GM23338 (cell line): ENCODE data around the gene LCTL. TPM values are rescaled to one million over a fixed set of nuclear protein-coding genes. Genes with fewer than 3 reads are reported as not detected.

ENCODE experiments used
- ATAC-seq: fragments of 200-7000 bp; cut with Tn5 transposase; 3 replicates; pipeline ENCODE4 v1.9.1; 2020
- DNase-seq: peaks from one replicate; pipeline ENCODE4 v3.0.0-alpha.2; 2015; ENCODE audit warnings: low spot score
- H2AFZ ChIP-seq: fragments of 200-600 bp; sonication (generic); 2 replicates; pipeline ENCODE4 v1.8.0; 2016; ENCODE audit warnings: antibody characterized with exemption, mild to moderate bottlenecking, moderate library complexity
- H3F3A ChIP-seq: fragments of 200-600 bp; sonication (generic); replicated peaks from 2 replicates; pipeline ENCODE4 v1.8.0; 2017; ENCODE audit warnings: antibody characterized with exemption, mixed run types, low read depth
- H3K27ac ChIP-seq: fragments of 200-600 bp; sonication (generic); 2 replicates; pipeline ENCODE4 v1.6.1; 2016; ENCODE audit warnings: low read depth
- H3K27me3 ChIP-seq: fragments of 200-600 bp; sonication (generic); 2 replicates; pipeline ENCODE4 v1.8.0; 2016; ENCODE audit warnings: mild to moderate bottlenecking, mixed run types, moderate library complexity; ENCODE audit not compliant: insufficient read depth
- H3K36me3 ChIP-seq: fragments of 200-600 bp; sonication (generic); 2 replicates; pipeline ENCODE4 v1.8.0; 2016; ENCODE audit warnings: mild to moderate bottlenecking; ENCODE audit not compliant: insufficient read depth
- H3K4me1 ChIP-seq: fragments of 200-600 bp; sonication (generic); 2 replicates; pipeline ENCODE4 v1.8.0; 2016; ENCODE audit warnings: mild to moderate bottlenecking, moderate library complexity; ENCODE audit not compliant: insufficient read depth
- H3K4me2 ChIP-seq: fragments of 200-600 bp; sonication (generic); 2 replicates; pipeline ENCODE4 v1.7.1; 2017; ENCODE audit warnings: mixed run types
- H3K4me3 ChIP-seq: fragments of 200-600 bp; sonication (generic); 2 replicates; pipeline ENCODE4 v1.6.1; 2016; ENCODE audit warnings: mixed run types
- H3K79me2 ChIP-seq: fragments of 200-600 bp; sonication (generic); replicated peaks from 2 replicates; pipeline ENCODE4 v1.8.0; 2017; ENCODE audit warnings: mild to moderate bottlenecking; ENCODE audit not compliant: insufficient read depth
- H3K9me2 ChIP-seq: fragments of 200-600 bp; sonication (generic); 2 replicates; pipeline ENCODE4 v1.8.0; 2017; ENCODE audit not compliant: insufficient read depth
- H4K20me1 ChIP-seq: fragments of 200-600 bp; sonication (generic); replicated peaks from 2 replicates; pipeline ENCODE4 v1.8.0; 2017; ENCODE audit warnings: mild to moderate bottlenecking; ENCODE audit not compliant: insufficient read depth
- H3K27ac Mint-ChIP-seq: 2 replicates; pipeline ENCODE4 v1.8.0; 2020; ENCODE audit warnings: inconsistent platforms, mild to moderate bottlenecking, moderate library complexity, mixed read lengths
- H3K27me3 Mint-ChIP-seq: 3 replicates; pipeline ENCODE4 v1.8.0; 2022; ENCODE audit warnings: low read depth, mild to moderate bottlenecking, moderate library complexity, mixed read lengths, inconsistent platforms; ENCODE audit not compliant: insufficient read depth, poor library complexity
- H3K36me3 Mint-ChIP-seq: 3 replicates; pipeline ENCODE4 v1.8.0; 2021; ENCODE audit warnings: low read depth, mild to moderate bottlenecking, inconsistent platforms, moderate library complexity, mixed read lengths
- H3K4me1 Mint-ChIP-seq: 3 replicates; pipeline ENCODE4 v1.8.0; 2020; ENCODE audit warnings: mild to moderate bottlenecking, inconsistent platforms, mixed read lengths
- H3K4me3 Mint-ChIP-seq: 3 replicates; pipeline ENCODE4 v1.8.0; 2021; ENCODE audit warnings: moderate library complexity, mild to moderate bottlenecking, inconsistent platforms, mixed read lengths
- H3K9me3 Mint-ChIP-seq: 3 replicates; pipeline ENCODE4 v1.8.0; 2020; ENCODE audit warnings: moderate library complexity, mild to moderate bottlenecking, inconsistent platforms, mixed read lengths
- EZH2 ChIP-seq: fragments of 200-600 bp; sonication (generic); IDR thresholded peaks from one replicate; pipeline ENCODE4 v1.8.0; 2017; ENCODE audit warnings: antibody characterized with exemption, mild to moderate bottlenecking, low read depth; ENCODE audit not compliant: unreplicated experiment
- JUNB ChIP-seq: IDR thresholded peaks from one replicate; pipeline ENCODE4 v1.6.1; 2016; ENCODE audit warnings: antibody characterized with exemption; ENCODE audit not compliant: unreplicated experiment
- NANOG ChIP-seq: IDR thresholded peaks from 2 replicates; pipeline ENCODE4 v1.6.1; 2016; ENCODE audit warnings: antibody characterized with exemption, borderline replicate concordance
- POLR2AphosphoS5 ChIP-seq: IDR thresholded peaks from 2 replicates; pipeline ENCODE4 v1.6.1; 2016; ENCODE audit warnings: antibody characterized with exemption, low read depth
- STAT1 ChIP-seq: IDR thresholded peaks from one replicate; pipeline ENCODE4 v1.6.1; 2016; ENCODE audit warnings: antibody characterized with exemption; ENCODE audit not compliant: unreplicated experiment
- ZNF114 ChIP-seq: fragments of 250-450 bp; sonication (Bioruptor Pico); IDR thresholded peaks from 2 replicates; pipeline ENCODE4 v1.5.0; 2020; ENCODE audit warnings: mild to moderate bottlenecking, moderate library complexity
- ZNF331 ChIP-seq: fragments of 250-450 bp; sonication (Bioruptor Pico); IDR thresholded peaks from 2 replicates; pipeline ENCODE4 v1.5.0; 2020; ENCODE audit warnings: low read depth, mild to moderate bottlenecking, moderate library complexity
- polyA plus RNA-seq: library from polyadenylated mRNA; unstranded; fragments of >200 nt; fragmentation: Nextera tagmentation; extraction: Ambion mirVana; gene quantifications from 2 replicates; pipeline ENCODE4 v1.2.1, GENCODE V29; 2016
- total RNA-seq: library from RNA; depleted of rRNA; stranded (reverse); fragments of >200 nt; shearing (Covaris generic); gene quantifications from 2 replicates; pipeline ENCODE4 v1.2.3, GENCODE V29; 2014
- TF ChIP-seq, protein P1 (sequence below): fragments of 250-450 bp; sonication (Bioruptor Pico); IDR thresholded peaks from 2 replicates; pipeline ENCODE4 v1.5.0; 2020; ENCODE audit warnings: mild to moderate bottlenecking, moderate library complexity

Gene LCTL
- total and polyA plus RNA-seq, 2 experiments from 2014 or later: 2.3 to 5.6 TPM

DNA sequence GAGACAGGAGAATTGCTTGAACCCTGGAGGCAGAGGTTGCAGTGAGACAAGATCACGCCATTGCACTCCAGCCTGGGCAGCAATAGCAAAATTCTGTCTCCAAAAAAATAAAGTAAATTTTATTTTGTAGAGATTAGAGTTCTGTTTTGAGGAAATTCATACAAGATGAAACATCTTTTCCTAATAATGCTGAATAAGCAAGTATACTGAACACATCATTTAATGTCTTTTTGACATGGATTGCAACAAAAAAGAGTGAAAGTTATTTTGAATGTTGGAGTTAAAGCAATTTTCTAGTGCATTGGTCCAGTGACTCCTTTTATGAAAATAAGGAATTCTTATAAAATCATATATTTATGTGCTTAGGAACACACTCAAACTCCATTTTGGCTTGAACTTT is 20.5 kb downstream of the LCTL start (continued):
- TF ChIP-seq, protein P1, sequence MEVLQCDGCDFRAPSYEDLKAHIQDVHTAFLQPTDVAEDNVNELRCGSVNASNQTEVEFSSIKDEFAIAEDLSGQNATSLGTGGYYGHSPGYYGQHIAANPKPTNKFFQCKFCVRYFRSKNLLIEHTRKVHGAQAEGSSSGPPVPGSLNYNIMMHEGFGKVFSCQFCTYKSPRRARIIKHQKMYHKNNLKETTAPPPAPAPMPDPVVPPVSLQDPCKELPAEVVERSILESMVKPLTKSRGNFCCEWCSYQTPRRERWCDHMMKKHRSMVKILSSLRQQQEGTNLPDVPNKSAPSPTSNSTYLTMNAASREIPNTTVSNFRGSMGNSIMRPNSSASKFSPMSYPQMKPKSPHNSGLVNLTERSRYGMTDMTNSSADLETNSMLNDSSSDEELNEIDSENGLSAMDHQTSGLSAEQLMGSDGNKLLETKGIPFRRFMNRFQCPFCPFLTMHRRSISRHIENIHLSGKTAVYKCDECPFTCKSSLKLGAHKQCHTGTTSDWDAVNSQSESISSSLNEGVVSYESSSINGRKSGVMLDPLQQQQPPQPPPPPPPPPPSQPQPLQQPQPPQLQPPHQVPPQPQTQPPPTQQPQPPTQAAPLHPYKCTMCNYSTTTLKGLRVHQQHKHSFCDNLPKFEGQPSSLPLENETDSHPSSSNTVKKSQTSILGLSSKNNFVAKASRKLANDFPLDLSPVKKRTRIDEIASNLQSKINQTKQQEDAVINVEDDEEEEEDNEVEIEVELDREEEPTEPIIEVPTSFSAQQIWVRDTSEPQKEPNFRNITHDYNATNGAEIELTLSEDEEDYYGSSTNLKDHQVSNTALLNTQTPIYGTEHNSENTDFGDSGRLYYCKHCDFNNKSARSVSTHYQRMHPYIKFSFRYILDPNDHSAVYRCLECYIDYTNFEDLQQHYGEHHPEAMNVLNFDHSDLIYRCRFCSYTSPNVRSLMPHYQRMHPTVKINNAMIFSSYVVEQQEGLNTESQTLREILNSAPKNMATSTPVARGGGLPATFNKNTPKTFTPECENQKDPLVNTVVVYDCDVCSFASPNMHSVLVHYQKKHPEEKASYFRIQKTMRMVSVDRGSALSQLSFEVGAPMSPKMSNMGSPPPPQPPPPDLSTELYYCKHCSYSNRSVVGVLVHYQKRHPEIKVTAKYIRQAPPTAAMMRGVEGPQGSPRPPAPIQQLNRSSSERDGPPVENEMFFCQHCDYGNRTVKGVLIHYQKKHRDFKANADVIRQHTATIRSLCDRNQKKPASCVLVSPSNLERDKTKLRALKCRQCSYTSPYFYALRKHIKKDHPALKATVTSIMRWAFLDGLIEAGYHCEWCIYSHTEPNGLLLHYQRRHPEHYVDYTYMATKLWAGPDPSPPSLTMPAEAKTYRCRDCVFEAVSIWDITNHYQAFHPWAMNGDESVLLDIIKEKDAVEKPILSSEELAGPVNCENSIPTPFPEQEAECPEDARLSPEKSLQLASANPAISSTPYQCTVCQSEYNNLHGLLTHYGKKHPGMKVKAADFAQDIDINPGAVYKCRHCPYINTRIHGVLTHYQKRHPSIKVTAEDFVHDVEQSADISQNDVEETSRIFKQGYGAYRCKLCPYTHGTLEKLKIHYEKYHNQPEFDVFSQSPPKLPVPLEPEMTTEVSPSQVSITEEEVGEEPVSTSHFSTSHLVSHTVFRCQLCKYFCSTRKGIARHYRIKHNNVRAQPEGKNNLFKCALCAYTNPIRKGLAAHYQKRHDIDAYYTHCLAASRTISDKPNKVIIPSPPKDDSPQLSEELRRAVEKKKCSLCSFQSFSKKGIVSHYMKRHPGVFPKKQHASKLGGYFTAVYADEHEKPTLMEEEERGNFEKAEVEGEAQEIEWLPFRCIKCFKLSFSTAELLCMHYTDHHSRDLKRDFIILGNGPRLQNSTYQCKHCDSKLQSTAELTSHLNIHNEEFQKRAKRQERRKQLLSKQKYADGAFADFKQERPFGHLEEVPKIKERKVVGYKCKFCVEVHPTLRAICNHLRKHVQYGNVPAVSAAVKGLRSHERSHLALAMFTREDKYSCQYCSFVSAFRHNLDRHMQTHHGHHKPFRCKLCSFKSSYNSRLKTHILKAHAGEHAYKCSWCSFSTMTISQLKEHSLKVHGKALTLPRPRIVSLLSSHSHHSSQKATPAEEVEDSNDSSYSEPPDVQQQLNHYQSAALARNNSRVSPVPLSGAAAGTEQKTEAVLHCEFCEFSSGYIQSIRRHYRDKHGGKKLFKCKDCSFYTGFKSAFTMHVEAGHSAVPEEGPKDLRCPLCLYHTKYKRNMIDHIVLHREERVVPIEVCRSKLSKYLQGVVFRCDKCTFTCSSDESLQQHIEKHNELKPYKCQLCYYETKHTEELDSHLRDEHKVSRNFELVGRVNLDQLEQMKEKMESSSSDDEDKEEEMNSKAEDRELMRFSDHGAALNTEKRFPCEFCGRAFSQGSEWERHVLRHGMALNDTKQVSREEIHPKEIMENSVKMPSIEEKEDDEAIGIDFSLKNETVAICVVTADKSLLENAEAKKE (CRISPR knock-in tag): no peak
- no peak for TF ChIP-seq STAT1
- no peak for TF ChIP-seq POLR2AphosphoS5
- no peak for TF ChIP-seq NANOG

DNA sequence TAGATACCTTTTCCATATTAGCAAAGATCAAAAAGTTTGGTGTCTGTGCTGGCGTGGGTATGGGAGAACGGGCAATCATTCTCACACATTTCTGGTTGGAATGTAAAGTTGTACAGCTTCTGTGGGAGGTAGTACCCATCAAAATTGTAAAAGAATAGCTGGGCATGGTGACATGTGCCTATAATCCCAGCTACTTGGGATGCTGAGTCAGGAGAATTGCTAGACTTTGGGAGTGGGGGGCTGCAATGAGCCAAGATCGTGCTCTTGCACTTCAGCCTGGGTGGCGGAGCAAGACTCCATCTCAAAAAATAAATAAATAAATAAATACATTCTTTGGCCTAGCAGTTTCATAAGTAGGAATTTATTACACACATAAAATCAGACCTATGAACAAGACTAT is 22.9 kb downstream of the LCTL start:
- H2AFZ ChIP-seq: no peak overlapping the region
- H3K27me3 Mint-ChIP-seq: no peaks in the 10 kb centered on the region

DNA sequence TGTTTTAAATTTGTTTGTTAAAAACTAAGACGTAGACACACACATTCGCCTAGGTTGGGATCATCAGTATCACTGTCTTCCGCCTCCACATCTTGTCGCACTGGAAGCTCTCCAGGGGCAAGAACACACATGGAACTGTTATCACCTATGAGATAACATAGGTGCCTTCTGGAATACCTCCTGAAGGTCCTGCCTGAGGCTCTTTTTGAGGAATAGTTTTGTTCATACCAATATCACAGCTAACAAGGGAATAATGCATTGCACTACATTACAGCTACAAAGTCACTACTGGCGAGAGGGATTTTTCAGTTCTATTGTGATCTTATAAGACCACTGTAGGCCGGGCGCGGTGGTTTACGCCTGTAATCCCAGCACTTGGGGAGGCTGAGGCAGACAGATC is 30.7 kb downstream of the LCTL start:
- H3K9me2 ChIP-seq: no peaks in the 10 kb centered on the region
- ATAC-seq (no peak), DNase-seq (no peak)
- Mint-ChIP-seq H3K4me1 (no peaks in the 10 kb centered on the region), H3K27me3 (no peaks in the 10 kb centered on the region), H3K36me3 (peaks cover 39% of the 10 kb centered on the region), H3K9me3 (no peaks in the 10 kb centered on the region), H3K4me3 (no peak overlapping the region), H3K27ac (no peak overlapping the region)
- H2AFZ ChIP-seq: no peak overlapping the region
- no peaks in the 10 kb centered on the region for H3K4me1 ChIP-seq
- H4K20me1 ChIP-seq: peaks cover 4% of the 10 kb centered on the region; the same call in 1 of the 2 replicates
- no peaks in the 10 kb centered on the region for H3K79me2 ChIP-seq
- no peak overlapping the region for H3K27ac ChIP-seq
- TF ChIP-seq ZNF331 (CRISPR knock-in tag) (no peak), POLR2AphosphoS5 (no peak), NANOG (no peak), ZNF114 (no peak), JUNB (no peak), STAT1 (no peak)
- H3K4me2 ChIP-seq: no peak overlapping the region
- H3K4me3 ChIP-seq: no peak overlapping the region
- no peaks in the 10 kb centered on the region for H3K27me3 ChIP-seq
- H3K36me3 ChIP-seq: peaks cover 44% of the 10 kb centered on the region
- H3F3A ChIP-seq: 0 out of 2 replicates have a peak, but pooled peaks cover 2% of the 10 kb centered on the region

More for the DNA sequence above, 22.9 kb downstream of the LCTL start:
- Histone ChIP-seq H3K4me2 (no peak overlapping the region), H4K20me1 (0 out of 2 replicates have a peak, but pooled peaks cover 7% of the 10 kb centered on the region), H3F3A (0 out of 2 replicates have a peak, but pooled peaks cover 2% of the 10 kb centered on the region), H3K4me3 (no peak overlapping the region), H3K79me2 (no peaks in the 10 kb centered on the region), H3K27ac (no peak overlapping the region), H3K36me3 (peaks cover 47% of the 10 kb centered on the region), H3K9me2 (no peaks in the 10 kb centered on the region), H3K27me3 (no peaks in the 10 kb centered on the region), H3K4me1 (no peaks in the 10 kb centered on the region)
- TF ChIP-seq EZH2: no peak
- DNase-seq (no peak), ATAC-seq (no peak)
- Mint-ChIP-seq H3K36me3 (peaks cover 51% of the 10 kb centered on the region), H3K27ac (no peak overlapping the region), H3K9me3 (no peaks in the 10 kb centered on the region), H3K4me3 (no peak overlapping the region), H3K4me1 (no peaks in the 10 kb centered on the region)
